COLO829 (cell line): ENCODE data around the gene LOX.

Experiments
- DNase-seq: peaks from one replicate; pipeline ENCODE4 v3.0.0; 2012; ENCODE audit warnings: low spot score

LOX gene

GRCh38 chr5:122078116-122079110 is at the start of gene LOX:
TSS of gene LOX (minus strand) at chr5:122078259. CDS start at chr5:122077985, 274 bp downstream.
- DNase-seq: no peak

- DNase-seq: no peak
Observed at GRCh38 chr5:122126756-122127321, 48.8 kb upstream of the LOX start.

GRCh38 chr5:122126177-122126755 is 48.2 kb upstream of the LOX start:
- DNase-seq: no peak

GRCh38 chr5:122124766-122125165 is 46.7 kb upstream of the LOX start:
- no peak for DNase-seq

- DNase-seq: no peak
Observed at GRCh38 chr5:122121479-122122465, 43.7 kb upstream of the LOX start.

GRCh38 chr5:122120957-122121356 is 42.9 kb upstream of the LOX start:
- DNase-seq: no peak

- no peak for DNase-seq
Observed at GRCh38 chr5:122120493-122120892, 42.4 kb upstream of the LOX start.

GRCh38 chr5:122119205-122119604 is 41.1 kb upstream of the LOX start:
- DNase-seq: no peak

GRCh38 chr5:122118356-122118948 is 40.4 kb upstream of the LOX start:
- no peak for DNase-seq

GRCh38 chr5:122114501-122114900 is 36.4 kb upstream of the LOX start:
- no peak for DNase-seq

- DNase-seq: no peak
Observed at GRCh38 chr5:122112733-122113558, 34.9 kb upstream of the LOX start.

- DNase-seq: no peak
Observed at GRCh38 chr5:122112063-122112462, 34.0 kb upstream of the LOX start.

- DNase-seq: no peak
Observed at GRCh38 chr5:122111460-122111859, 33.4 kb upstream of the LOX start.

GRCh38 chr5:122110987-122111386 is 32.9 kb upstream of the LOX start:
- DNase-seq: no peak

GRCh38 chr5:122107016-122107415 is 29.0 kb upstream of the LOX start:
- no peak for DNase-seq

- no peak for DNase-seq
Observed at GRCh38 chr5:122105909-122106308, 27.9 kb upstream of the LOX start.

GRCh38 chr5:122102825-122103224 is 24.8 kb upstream of the LOX start:
- no peak for DNase-seq

- peak; percentile 3 for DNase-seq
Observed at GRCh38 chr5:122101636-122102285, 23.7 kb upstream of the LOX start.

GRCh38 chr5:122099060-122099790 is 21.2 kb upstream of the LOX start:
- DNase-seq: peak; percentile 6
